ENCODE measurements around the gene PICK1.
"Not testable (repeated sequence)": the region's sequence is repeated elsewhere in the genome, so short reads cannot be mapped to it uniquely, and the experiment has no call there.

The PICK1 gene

GRCh38 chr22:38030311-38031133, 26.7 kb upstream of the PICK1 start:
- FAIRE-seq (no peak), DNase-seq (ENCODE audit: insufficient read length, low spot score) (no peak)

GRCh38 chr22:38031491-38031890, 25.7 kb upstream of the PICK1 start:
- no peak for DNase-seq (ENCODE audit: insufficient read length, low spot score)
- FAIRE-seq: no peak

DNA sequence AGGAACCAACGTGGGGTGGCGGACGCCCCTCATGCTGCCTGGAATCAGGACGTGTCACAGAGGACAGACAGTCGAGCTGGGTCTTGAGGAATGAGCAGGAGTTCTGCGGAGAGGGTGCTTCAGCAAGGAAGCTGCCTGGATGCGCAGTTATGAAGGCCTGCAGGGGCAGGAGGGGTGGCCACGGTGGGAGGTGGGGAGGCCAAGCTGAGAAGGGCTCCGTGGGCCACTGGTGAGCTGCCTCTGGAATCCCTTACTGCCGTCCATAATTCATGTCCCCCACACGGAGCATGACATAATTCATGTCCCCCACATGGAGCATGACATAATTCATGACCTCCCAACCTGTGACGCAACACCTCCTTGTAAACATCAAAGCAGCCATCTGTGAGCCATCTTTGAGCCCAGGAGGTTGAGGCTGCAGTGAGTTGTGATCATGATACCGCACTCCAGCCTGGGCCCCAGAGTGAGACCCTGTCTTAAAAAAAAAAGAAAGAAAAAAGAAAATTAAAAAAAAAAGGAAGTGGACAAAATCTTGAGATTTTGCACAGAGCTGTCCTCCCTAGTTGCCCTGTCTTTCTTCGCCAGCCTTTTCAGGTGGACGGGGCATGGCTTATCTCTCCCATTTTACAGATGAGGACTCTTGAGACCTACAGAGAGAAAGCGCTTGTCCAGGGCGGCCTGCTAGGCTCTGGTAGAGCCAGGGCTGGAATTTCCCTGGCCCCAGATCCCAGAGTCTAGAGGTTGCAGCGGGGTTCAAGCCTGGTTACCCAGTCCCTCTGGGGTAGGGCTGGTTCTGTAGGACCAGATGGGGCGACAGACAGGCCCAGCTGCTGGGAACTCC, 24.3 kb upstream of the PICK1 start:
- DNase-seq (ENCODE audit: insufficient read length, low spot score): no peak
- FAIRE-seq: no peak

DNA sequence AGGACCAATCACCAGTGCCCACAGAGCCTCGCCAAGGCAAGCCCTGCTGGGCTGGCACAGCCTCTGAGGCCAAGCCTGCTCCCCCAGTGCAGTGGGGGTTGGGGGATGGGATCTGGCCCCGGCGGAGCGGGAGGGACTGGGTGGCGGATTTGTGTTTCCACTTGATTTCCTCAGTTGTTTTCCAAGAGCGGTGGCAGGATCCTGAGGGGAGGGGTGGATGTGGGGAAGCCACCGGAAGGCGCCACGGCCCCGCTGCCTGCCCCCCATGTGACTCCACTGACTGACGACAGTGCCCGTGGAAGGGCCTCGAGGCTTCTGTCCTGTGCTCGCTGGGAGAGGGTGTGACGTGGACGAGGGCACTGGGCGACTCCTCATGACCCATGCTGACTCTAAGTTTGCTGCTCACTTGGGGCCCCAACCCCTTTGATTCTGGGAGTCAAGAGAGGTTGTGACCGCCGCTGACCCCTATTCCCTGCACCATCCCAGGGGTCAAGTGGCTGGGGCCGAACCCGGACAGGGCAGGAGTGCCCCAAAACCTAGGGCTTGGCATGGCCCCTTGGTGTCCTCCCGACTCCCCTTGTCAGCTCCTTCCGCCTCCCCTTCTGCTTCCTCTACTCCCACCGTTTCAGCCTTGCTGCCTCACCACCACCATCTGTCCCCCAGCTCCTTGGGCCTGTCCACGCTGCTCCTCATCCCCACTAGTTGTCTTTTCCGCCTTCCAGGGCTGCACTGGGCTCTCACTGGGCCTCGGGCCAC, 23.5 kb upstream of the PICK1 start:
- DNase-seq (ENCODE audit: insufficient read length, low spot score): no peak
- FAIRE-seq: no peak

GRCh38 chr22:38034278-38034882, 22.8 kb upstream of the PICK1 start:
- FAIRE-seq: no peak

DNA sequence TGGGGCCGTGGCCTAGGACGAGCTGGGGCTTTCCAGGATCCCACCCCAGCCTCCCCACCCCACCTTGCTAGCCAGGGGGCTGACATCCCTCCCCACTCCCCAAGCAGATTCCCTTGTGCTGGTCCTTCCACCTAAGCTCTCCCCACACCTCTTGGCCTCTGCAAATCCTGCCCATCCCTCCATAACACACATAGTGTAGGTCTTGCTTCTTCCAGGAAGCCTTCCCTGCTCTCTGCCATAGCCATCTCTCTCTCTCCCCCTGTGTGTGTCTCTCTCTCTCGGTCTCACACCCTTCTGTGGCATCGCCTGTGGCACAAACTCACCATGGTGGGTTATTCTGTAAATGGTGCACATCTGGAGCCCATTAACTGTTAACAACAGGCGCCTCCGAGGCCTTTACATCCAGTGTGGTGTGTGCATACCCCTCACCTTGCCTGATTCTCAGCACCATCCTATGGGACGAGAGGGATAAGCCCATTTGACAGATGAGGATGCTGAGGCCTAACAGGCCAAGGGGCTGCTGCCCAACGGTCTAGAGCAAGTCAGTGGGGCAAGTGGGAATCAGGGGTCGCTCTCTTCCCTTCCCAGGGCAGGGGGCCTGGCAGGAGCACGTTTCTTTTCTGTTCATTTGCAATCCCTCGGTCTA, 22.2 kb upstream of the PICK1 start:
- FAIRE-seq (no peak), DNase-seq (ENCODE audit: insufficient read length, low spot score) (no peak)

More at GRCh38 chr22:38034278-38034882, 22.8 kb upstream of the PICK1 start:
- DNase-seq (ENCODE audit: insufficient read length, low spot score): no peak

DNA sequence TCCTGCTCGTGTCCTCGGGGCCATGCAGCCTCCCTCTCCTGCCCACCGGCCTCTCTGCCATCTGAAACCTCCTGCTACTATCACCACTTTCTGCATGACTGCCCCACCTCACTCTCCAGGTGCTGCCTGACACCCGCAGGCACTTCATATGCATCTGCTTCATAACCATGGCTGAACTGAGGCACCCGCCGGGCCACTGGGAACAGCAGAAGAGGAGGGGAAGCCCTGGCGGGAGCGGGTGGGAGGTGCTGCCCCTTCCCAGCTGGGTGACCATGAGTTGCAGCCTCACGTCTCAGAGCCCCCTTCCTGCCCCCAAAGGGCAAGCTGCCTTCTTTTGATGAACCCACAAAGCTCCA, 21.7 kb upstream of the PICK1 start:
- no peak for FAIRE-seq
- DNase-seq (ENCODE audit: insufficient read length, low spot score): no peak

GRCh38 chr22:38036392-38037062, 20.7 kb upstream of the PICK1 start:
- FAIRE-seq (no peak), DNase-seq (ENCODE audit: insufficient read length, low spot score) (no peak)

GRCh38 chr22:38037367-38038150, 19.6 kb upstream of the PICK1 start:
- not testable (repeated sequence) for DNase-seq (ENCODE audit: insufficient read length, low spot score); FAIRE-seq

GRCh38 chr22:38038426-38038825, 18.8 kb upstream of the PICK1 start:
- no peak for FAIRE-seq

GRCh38 chr22:38038890-38039812, 18.1 kb upstream of the PICK1 start:
- DNase-seq (ENCODE audit: insufficient read length, low spot score): no peak
- no peak for FAIRE-seq

More at GRCh38 chr22:38038426-38038825, 18.8 kb upstream of the PICK1 start:
- no peak for DNase-seq (ENCODE audit: insufficient read length, low spot score)

GRCh38 chr22:38040953-38041759, 16.0 kb upstream of the PICK1 start:
- no peak for FAIRE-seq

GRCh38 chr22:38041760-38042487, 15.3 kb upstream of the PICK1 start:
- no peak for FAIRE-seq
- DNase-seq (ENCODE audit: insufficient read length, low spot score): no peak

More at GRCh38 chr22:38040953-38041759, 16.0 kb upstream of the PICK1 start:
- no peak for DNase-seq (ENCODE audit: insufficient read length, low spot score)

DNA sequence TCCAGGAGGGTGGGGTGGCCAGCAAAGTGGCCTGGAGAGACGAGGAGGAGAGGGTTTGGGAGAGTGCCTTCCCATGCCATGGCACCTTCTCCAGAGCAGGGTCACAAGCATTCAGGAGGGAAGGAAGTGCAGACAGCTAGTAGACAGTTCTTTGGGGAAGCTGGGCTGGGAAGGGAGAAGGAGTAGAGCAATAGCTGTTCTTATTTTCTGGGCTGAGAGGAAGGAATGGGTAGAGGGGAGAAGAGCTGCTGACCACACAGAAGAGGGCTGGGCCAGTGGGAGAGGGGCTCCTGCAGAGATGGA, 14.8 kb upstream of the PICK1 start:
- no peak for FAIRE-seq
- DNase-seq (ENCODE audit: insufficient read length, low spot score): no peak

DNA sequence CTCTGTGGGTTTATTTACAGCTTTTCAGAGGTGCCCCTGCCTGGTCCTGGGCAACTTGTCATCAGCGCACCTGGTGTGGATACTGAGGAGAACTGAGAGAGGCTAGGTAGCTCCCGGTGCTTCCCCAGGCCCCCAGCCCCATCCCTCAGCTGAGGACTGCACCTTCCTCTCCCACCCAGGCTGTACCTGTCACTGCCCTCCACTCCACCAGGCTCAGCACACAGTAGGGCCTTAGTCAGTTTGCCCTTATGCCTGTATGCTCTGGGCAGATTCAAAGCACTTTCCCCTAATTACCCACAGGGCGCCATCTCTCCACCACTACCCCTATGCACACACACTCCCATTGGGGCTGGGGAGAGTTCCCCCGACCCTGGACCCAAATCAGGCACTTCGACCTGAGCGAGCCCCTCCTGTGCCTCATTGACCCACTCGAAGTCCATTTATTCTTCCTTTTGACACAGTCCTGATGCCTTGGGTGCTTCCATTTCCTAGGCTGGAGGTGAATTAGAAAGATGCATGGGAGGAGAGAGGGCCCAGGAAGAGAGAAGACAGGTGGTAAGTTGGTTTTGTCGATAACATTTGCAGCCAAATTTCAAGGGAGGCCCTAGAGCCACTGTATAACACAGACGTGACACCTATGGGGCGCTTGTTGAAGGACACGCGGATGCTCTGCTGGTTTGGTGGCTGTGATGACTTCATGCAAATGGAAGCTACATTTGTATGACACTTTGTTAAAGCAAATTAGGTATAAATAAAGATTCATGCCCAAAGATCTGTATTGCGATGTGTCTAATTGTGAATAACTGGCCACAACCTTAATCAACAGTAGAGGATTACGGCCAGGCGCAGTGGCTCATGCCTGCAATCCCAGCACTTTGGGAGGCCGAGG, 13.8 kb upstream of the PICK1 start:
- no peak for FAIRE-seq
- no peak for DNase-seq (ENCODE audit: insufficient read length, low spot score)

Measured in GM19239 (cell line).